ENCODE results near the gene FBXO42. TPM values are rescaled to one million over a fixed set of nuclear protein-coding genes. Genes with fewer than 3 reads are reported as not detected.

Gene FBXO42
- total and polyA plus RNA-seq, 2 of the 4 experiments (the other 2 are of a cell fraction): 12.0 to 18.8 TPM

- Histone ChIP-seq H3K79me1 (ENCODE audit: low read depth in 1 of 2, low read length in 2 of 2) (peaks cover 0 to 7% of the 10 kb centered on the region in 2 experiments; a peak in 3 of 4 replicates), H3K4ac (ENCODE audit: low read depth, low read length) (no peak overlapping the region), H2BK5ac (ENCODE audit: low read depth, low read length, poor library complexity, severe bottlenecking) (no peak overlapping the region), H3K23ac (ENCODE audit: low read depth, low read length) (no peak overlapping the region), H3K9me1 (ENCODE audit: insufficient read depth, low read length) (no peaks in the 10 kb centered on the region), H2AK5ac (ENCODE audit: low read depth, low read length) (no peak overlapping the region), H3K4me3 (ENCODE audit: insufficient read depth, low read depth, low read length) (no peak overlapping the region), H2BK120ac (ENCODE audit: low read depth, low read length) (no peak overlapping the region), H3K27ac (ENCODE audit: insufficient read depth, low read length) (no peak overlapping the region), H3K9me3 (ENCODE audit: control insufficient read depth, insufficient read depth, low read length) (no peaks in the 10 kb centered on the region), H2BK20ac (ENCODE audit: low read depth, low read length) (no peak overlapping the region), H3K9ac (ENCODE audit: low read depth, low read length) (no peak overlapping the region), H2AK9ac (replicated peaks; ENCODE audit: low read depth, low read length, poor library complexity) (no peak overlapping the region), H3K18ac (ENCODE audit: low read depth, low read length) (no peak overlapping the region), H2AFZ (replicated peaks; ENCODE audit: low read length, poor library complexity) (no peak overlapping the region), H3K14ac (replicated peaks; ENCODE audit: low read depth, low read length) (no peak overlapping the region), H4K8ac (ENCODE audit: low read depth in 2 of 2, low read length in 2 of 2) (no peak overlapping the region), H4K5ac (ENCODE audit: low read depth, low read length) (no peak overlapping the region), H3K4me1 (ENCODE audit: control insufficient read depth, insufficient read depth, low read length) (no peaks in the 10 kb centered on the region), H3K56ac (ENCODE audit: extremely low read depth, insufficient read depth, low read length) (no peak overlapping the region), H3K36me3 (ENCODE audit: control insufficient read depth, insufficient read depth, low read length) (peaks cover 6% of the 10 kb centered on the region), H4K91ac (ENCODE audit: insufficient read depth, low read depth, low read length) (no peak overlapping the region), H4K20me1 (ENCODE audit: insufficient read depth, low read length) (no peaks in the 10 kb centered on the region; the same call in 1 of the 2 replicates), H2BK15ac (ENCODE audit: low read depth, low read length) (no peak overlapping the region), H3K27me3 (ENCODE audit: control insufficient read depth, insufficient read depth, low read length) (no peaks in the 10 kb centered on the region), H3K4me2 (ENCODE audit: low read depth, low read length) (no peak overlapping the region)
- dilution Hi-C loops (cut with HindIII; ENCODE audit: low sequenced_read_pairs, unreplicated experiment): no loop called here
- 84% methylated on average over 4 of the region's 4 CpGs; no CpG with 5 or more reads in 1 of the 2 experiments for WGBS, 2 experiments (ENCODE audit: extremely low coverage in 2 of 2, insufficient read length in 1 of 2)
- ChIA-PET CTCF (no interaction called here), POLR2A (ENCODE audit: unreplicated experiment) (no interaction called here)
- DNase-seq (no peak), ATAC-seq (ENCODE audit: low read depth) (no peak)
- no TSS peak for BruUV-seq (replicated peaks)
- in situ Hi-C loops (cut with MboI; ENCODE audit: low sequenced_read_pairs): loop anchor here (25.0 kb wide), 1 partner anchor 412 kb away; no protein-coding TSS in a partner anchor
- intact Hi-C loops (cut with micrococcal nuclease): no loop called here
- TF ChIP-seq RCOR1 (IDR thresholded peaks at IDR 0.05; ENCODE audit: insufficient replicate concordance, low read length): no peak
- no peak for TF ChIP-seq MAFK (IDR thresholded peaks at IDR 0.05; ENCODE audit: low read depth, low read length)
- TF ChIP-seq RAD21 (IDR thresholded peaks at IDR 0.05; ENCODE audit: low read length): no peak
- TF ChIP-seq CHD1 (IDR thresholded peaks at IDR 0.05; ENCODE audit: low read depth, low read length): no peak
- no peak for TF ChIP-seq CTCF (conservative IDR thresholded peaks at IDR 0.05; ENCODE audit: low read depth, low read length)
- TF ChIP-seq MXI1 (IDR thresholded peaks at IDR 0.05; ENCODE audit: borderline replicate concordance, low read depth, low read length): no peak
- no peak for TF ChIP-seq NFE2L2 (IDR thresholded peaks at IDR 0.05; ENCODE audit: low read depth, low read length)
- no peak for TF ChIP-seq SMC3 (IDR thresholded peaks at IDR 0.05; ENCODE audit: low read depth, low read length)
- TF ChIP-seq RFX5 (IDR thresholded peaks at IDR 0.05; ENCODE audit: low read depth, low read length): no peak
- no peak for TF ChIP-seq ELK1 (IDR thresholded peaks at IDR 0.05; ENCODE audit: borderline replicate concordance, low read depth, low read length)
- TF ChIP-seq FOS (IDR thresholded peaks at IDR 0.05; ENCODE audit: low read depth, low read length): no peak
- TF ChIP-seq CEBPB (IDR thresholded peaks at IDR 0.05; ENCODE audit: low read depth, low read length): no peak
- no peak for TF ChIP-seq POLR2A (IDR thresholded peaks at IDR 0.05; ENCODE audit: low read depth, low read length)
- no peak for TF ChIP-seq MAZ (IDR thresholded peaks at IDR 0.05; ENCODE audit: borderline replicate concordance, low read depth, low read length)
- no peak for TF ChIP-seq BHLHE40 (IDR thresholded peaks at IDR 0.05; ENCODE audit: low read depth, low read length)
- no peak for TF ChIP-seq USF2 (IDR thresholded peaks at IDR 0.05; ENCODE audit: low read depth, low read length)
Measured at GRCh38 chr1:16199700-16200099, 152.6 kb downstream of the FBXO42 start.

Data from IMR-90 (cell line).